Stomach (tissue), 9 donors: ENCODE results near the gene USP26. TPM values are rescaled to one million over a fixed set of nuclear protein-coding genes. Genes with fewer than 3 reads are reported as not detected.

ENCODE experiments used
- DNase-seq, 2 donors: peaks; one replicate each; pipeline versions ENCODE4 v3.0.0 to v3.0.0-alpha.2; 2013 to 2019
- H3K27ac ChIP-seq, 5 donors: fragments of 200-600 bp in 4 of 5; sonication (generic) in 4 of 5; one replicate each; pipeline ENCODE4 v1.5.1; 2013 to 2019; ENCODE audit warnings: mild to moderate bottlenecking in 1 of 5, moderate library complexity in 1 of 5
- H3K27me3 ChIP-seq, 3 donors: fragments of 200-600 bp; sonication (generic); one replicate each; pipeline ENCODE4 v1.5.1; 2017 to 2019; ENCODE audit warnings: mixed run types in 1 of 3
- H3K36me3 ChIP-seq, 4 donors: fragments of 200-600 bp; sonication (generic); 1 replicate in 3 of 4; 2 replicates in 1 of 4; pipeline ENCODE4 v1.5.1; 2016 to 2019
- H3K4me1 ChIP-seq, 4 donors: fragments of 200-600 bp; sonication (generic); one replicate each; pipeline ENCODE4 v1.5.1; 2016 to 2019
- H3K4me3 ChIP-seq, 4 donors: fragments of 200-600 bp; sonication (generic) in 3 of 4; one replicate each; pipeline ENCODE4 v1.5.1; 2016 to 2019; ENCODE audit warnings: mild to moderate bottlenecking in 1 of 4
- H3K9me3 ChIP-seq, 4 donors: fragments of 200-600 bp; sonication (generic); one replicate each; pipeline ENCODE4 v1.5.1; 2016 to 2019
- CTCF ChIP-seq, 7 experiments: fragments of 450-650 bp in 4 of 7; fragments of 200-600 bp in 3 of 7; sonication (generic) in 3 of 7; IDR thresholded peaks; one replicate each; pipeline ENCODE4 v1.5.1; 2016 to 2019; ENCODE audit warnings: antibody characterized with exemption in 7 of 7, control low read depth in 2 of 7, mild to moderate bottlenecking in 1 of 7
- EP300 ChIP-seq: sonication (generic); formaldehyde crosslinking; IDR thresholded peaks from one replicate; pipeline ENCODE4 v1.6.1; 2017; ENCODE audit warnings: antibody characterized with exemption
- POLR2A ChIP-seq, 4 donors: fragments of 450-650 bp; IDR thresholded peaks; one replicate each; pipeline ENCODE4 v1.6.1; 2016; ENCODE audit warnings: antibody characterized with exemption in 4 of 4, control low read depth in 2 of 4, mild to moderate bottlenecking in 1 of 4, moderate library complexity in 1 of 4
- POLR2AphosphoS5 ChIP-seq, 3 donors: sonication (generic); formaldehyde crosslinking; IDR thresholded peaks; one replicate each; pipeline ENCODE4 v1.6.1; 2016; ENCODE audit warnings: antibody characterized with exemption in 3 of 3
- WGBS, 5 donors: extraction: QIAGEN DNeasy Blood & Tissue Kit in 3 of 5; methylation state at CpG; one replicate each; pipeline versions ENCODE4 v1.1.5 to v1.1.7; 2013 to 2018; 5-methylcytosine and 5-hydroxymethylcytosine counted together
- intact Hi-C: fragments of 100-400 bp; cut with DNase I; formaldehyde crosslinking; loops from one replicate; pipeline ENCODE4 v1.15.1; 2023; ENCODE audit warnings: low total_unique reads
- polyA plus RNA-seq, 3 donors: library from polyadenylated mRNA; stranded (reverse); fragments of 200-250 nt; gene quantifications; one replicate each; pipeline ENCODE4 v1.2.3, GENCODE V29; 2013
- total RNA-seq, 5 donors: library from RNA; depleted of rRNA; stranded (reverse); fragments of >200 nt; gene quantifications; one replicate each; pipeline versions ENCODE4 v1.1.0 to v1.2.3, GENCODE V29; 2014 to 2016
- donor health status: healthy with polysubstance abuse.
- donor health status: Bipolar disorder and iron deficiency.
- donor health status: healthy.

The USP26 gene
- total and polyA plus RNA-seq, 8 donors = not detected

- intact Hi-C loops = no loop called here
These were observed 78.7 kb downstream of the USP26 start for GRCh38 chrX:133018229-133018628.

GRCh38 chrX:133007458-133007857 is 89.5 kb downstream of the USP26 start:
- Histone ChIP-seq H3K4me3 (no peak overlapping the region), H3K27ac (no peak overlapping the region), H3K9me3 (peaks cover 0 to 36% (median 9%) of the 10 kb centered on the region in 4 donors), H3K36me3 (no peaks in the 10 kb centered on the region), H3K27me3 (no peaks in the 10 kb centered on the region), H3K4me1 (no peaks in the 10 kb centered on the region)
- intact Hi-C loops = no loop called here
- WGBS, 5 donors = 76 to 91% (median 86%) methylated on average over 3 of the region's 3 CpGs
- TF ChIP-seq CTCF (IDR thresholded peaks at IDR 0.05) = no peak
- TF ChIP-seq POLR2A (IDR thresholded peaks at IDR 0.05) = no peak
- TF ChIP-seq POLR2AphosphoS5 (IDR thresholded peaks at IDR 0.05) = no peak
- TF ChIP-seq EP300 = no peak
- DNase-seq = no peak

More at GRCh38 chrX:133018229-133018628, 78.7 kb downstream of the USP26 start:
- TF ChIP-seq EP300 (no peak), CTCF (IDR thresholded peaks at IDR 0.05) (no peak), POLR2AphosphoS5 (IDR thresholded peaks at IDR 0.05) (no peak), POLR2A (IDR thresholded peaks at IDR 0.05) (no peak)
- H3K4me1 ChIP-seq = no peaks in the 10 kb centered on the region
- no peak overlapping the region for H3K27ac ChIP-seq
- H3K9me3 ChIP-seq = no peaks in the 10 kb centered on the region
- H3K27me3 ChIP-seq = no peaks in the 10 kb centered on the region
- H3K4me3 ChIP-seq = no peak overlapping the region
- 72 to 93% (median 82%) methylated on average over 3 of the region's 3 CpGs for WGBS, 5 donors
- no peak for DNase-seq
- H3K36me3 ChIP-seq = no peaks in the 10 kb centered on the region

- Histone ChIP-seq H3K36me3 (no peaks in the 10 kb centered on the region), H3K4me1 (no peaks in the 10 kb centered on the region), H3K27me3 (peaks cover 0 to 6% (median 0%) of the 10 kb centered on the region in 3 donors), H3K27ac (no peak overlapping the region), H3K4me3 (no peak overlapping the region), H3K9me3 (peaks cover 0 to 31% (median 9%) of the 10 kb centered on the region in 4 donors)
- no peak for DNase-seq
- intact Hi-C loops = no loop called here
- no peak for TF ChIP-seq POLR2AphosphoS5 (IDR thresholded peaks at IDR 0.05)
- 57 to 83% (median 62%) methylated on average over 1 of the region's 1 CpG for WGBS, 5 donors
These were observed 91.3 kb downstream of the USP26 start for GRCh38 chrX:133005616-133006015.

GRCh38 chrX:133005042-133005441 is 91.9 kb downstream of the USP26 start:
- peak in 1 of 2 donors; percentile 37 for DNase-seq
- Histone ChIP-seq H3K9me3 (peaks cover 0 to 25% (median 9%) of the 10 kb centered on the region in 4 donors), H3K27me3 (peaks cover 0 to 6% (median 0%) of the 10 kb centered on the region in 3 donors), H3K27ac (no peak overlapping the region), H3K4me1 (no peaks in the 10 kb centered on the region), H3K36me3 (no peaks in the 10 kb centered on the region), H3K4me3 (no peak overlapping the region)
- TF ChIP-seq CTCF (IDR thresholded peaks at IDR 0.05) (peak in 3 of 7 experiments; percentile 19 to 39 (median 35)), POLR2AphosphoS5 (IDR thresholded peaks at IDR 0.05) (no peak)
- WGBS, 5 donors = 4 to 14% (median 8%) methylated on average over 2 of the region's 2 CpGs
- intact Hi-C loops = no loop called here

- 40 to 71% (median 64%) methylated on average over 1 of the region's 1 CpG for WGBS, 5 donors
- intact Hi-C loops = no loop called here
- H3K27me3 ChIP-seq = peaks cover 0 to 6% (median 0%) of the 10 kb centered on the region in 3 donors
These were observed 97.7 kb downstream of the USP26 start for GRCh38 chrX:132999209-132999608.

More at GRCh38 chrX:132999209-132999608, 97.7 kb downstream of the USP26 start:
- H3K36me3 ChIP-seq = no peaks in the 10 kb centered on the region
- TF ChIP-seq POLR2A (IDR thresholded peaks at IDR 0.05) = no peak
- TF ChIP-seq POLR2AphosphoS5 (IDR thresholded peaks at IDR 0.05) = no peak
- TF ChIP-seq CTCF (IDR thresholded peaks at IDR 0.05) = no peak
- no peak for TF ChIP-seq EP300
- no peak for DNase-seq
- H3K9me3 ChIP-seq = no peaks in the 10 kb centered on the region
- H3K27ac ChIP-seq = no peak overlapping the region
- no peak overlapping the region for H3K4me3 ChIP-seq
- no peaks in the 10 kb centered on the region for H3K4me1 ChIP-seq
